NCI-H2107 treated with DMSO at 0.1 percent for 48 hours (cell line): Measurements from ENCODE around the gene FAIM2.
A peak's percentile ranks its signal among the peaks of the same experiment; 100 is the strongest.

ENCODE experiments used
- DNase-seq: peaks from one replicate; lab custom pipeline; 2025; ENCODE audit not compliant: unreplicated experiment; lab: John Stamatoyannopoulos, UW

Gene FAIM2

GRCh38 chr12:49899286-49899843, 4.3 kb downstream of the FAIM2 start:
- DNase-seq = no peak

- DNase-seq = no peak
Observed at GRCh38 chr12:49897276-49897675, 6.4 kb downstream of the FAIM2 start.

- no peak for DNase-seq
Observed at GRCh38 chr12:49895773-49896172, 7.9 kb downstream of the FAIM2 start.

- DNase-seq = no peak
Observed at GRCh38 chr12:49894751-49895148, 8.9 kb downstream of the FAIM2 start.

- DNase-seq = no peak
Observed at GRCh38 chr12:49893753-49894750, 9.6 kb downstream of the FAIM2 start.

- no peak for DNase-seq
Observed at GRCh38 chr12:49892732-49893317, 10.9 kb downstream of the FAIM2 start.

- no peak for DNase-seq
Observed at GRCh38 chr12:49892084-49892731, 11.5 kb downstream of the FAIM2 start.

GRCh38 chr12:49891476-49891875, 12.2 kb downstream of the FAIM2 start:
- no peak for DNase-seq

GRCh38 chr12:49891012-49891411, 12.7 kb downstream of the FAIM2 start:
- no peak for DNase-seq

- no peak for DNase-seq
Observed at GRCh38 chr12:49890096-49890461, 13.6 kb downstream of the FAIM2 start.

GRCh38 chr12:49889361-49890095, 14.2 kb downstream of the FAIM2 start:
- DNase-seq = no peak

GRCh38 chr12:49888461-49889151, 15.1 kb downstream of the FAIM2 start:
- DNase-seq = peak; percentile 42

GRCh38 chr12:49887536-49888401, 15.9 kb downstream of the FAIM2 start:
- no peak for DNase-seq

GRCh38 chr12:49887091-49887490, 16.6 kb downstream of the FAIM2 start:
- DNase-seq = no peak

GRCh38 chr12:49885663-49886461, 17.8 kb downstream of the FAIM2 start:
- DNase-seq = peak; percentile 38

- DNase-seq = peak; percentile 89
Observed at GRCh38 chr12:49885118-49885517, 18.6 kb downstream of the FAIM2 start.

- no peak for DNase-seq
Observed at GRCh38 chr12:49882851-49883464, 20.7 kb downstream of the FAIM2 start.

- DNase-seq = no peak
Observed at GRCh38 chr12:49882248-49882850, 21.4 kb downstream of the FAIM2 start.
